Ovary (tissue), 3 donors: ENCODE measurements around the gene SLC22A1.

Experiments
- CTCF ChIP-seq, 3 donors: fragments of 450-650 bp in 2 of 3; fragments of 200-600 bp in 1 of 3; IDR thresholded peaks; one replicate each; pipeline versions ENCODE4 v1.5.1 to v1.8.0; 2016 to 2022; ENCODE audit warnings: antibody characterized with exemption in 3 of 3, mild to moderate bottlenecking in 1 of 3
- POLR2A ChIP-seq: fragments of 450-650 bp; IDR thresholded peaks from one replicate; pipeline ENCODE4 v1.6.1; 2017; ENCODE audit warnings: antibody characterized with exemption, mild to moderate bottlenecking, moderate library complexity
- donor health status: DM: no; HTN: no; CAD: no.

GRCh38 chr6:160084198-160084776 lies 37.3 kb upstream of the SLC22A1 start:
- TF ChIP-seq CTCF (IDR thresholded peaks at IDR 0.05) (no peak), POLR2A (no peak)
